WTC11 (cell line): ENCODE results near the gene FCHO1. TPM values are rescaled to one million over a fixed set of nuclear protein-coding genes. Genes with fewer than 3 reads are reported as not detected.

Experiments used
- CREB1 ChIP-seq: sonication (generic); formaldehyde crosslinking; IDR thresholded peaks from 2 replicates; pipeline ENCODE4 v1.8.0; 2023; ENCODE audit warnings: mild to moderate bottlenecking, missing genetic modification reagents
- FOXK1 ChIP-seq: sonication (generic); formaldehyde crosslinking; IDR thresholded peaks from 2 replicates; pipeline ENCODE4 v1.8.0; 2022; ENCODE audit warnings: mild to moderate bottlenecking, moderate library complexity, missing genetic modification reagents
- FOXP1 ChIP-seq: sonication (generic); formaldehyde crosslinking; IDR thresholded peaks from 2 replicates; pipeline ENCODE4 v1.8.0; 2022; ENCODE audit warnings: missing genetic modification reagents, mild to moderate bottlenecking, moderate library complexity, borderline replicate concordance
- GTF2I ChIP-seq: fragments of 250-450 bp; sonication (Bioruptor Pico); conservative IDR thresholded peaks from 2 replicates; pipeline ENCODE4 v1.4.0; 2021; ENCODE audit warnings: mild to moderate bottlenecking
- MYBL2 ChIP-seq: sonication (generic); formaldehyde crosslinking; IDR thresholded peaks from 2 replicates; pipeline ENCODE4 v1.8.1; 2023; ENCODE audit warnings: mild to moderate bottlenecking, moderate library complexity, missing genetic modification reagents
- RELA ChIP-seq: sonication (generic); formaldehyde crosslinking; IDR thresholded peaks from 2 replicates; pipeline ENCODE4 v1.8.1; 2022; ENCODE audit warnings: missing genetic modification reagents, mild to moderate bottlenecking, borderline replicate concordance
- TCF7 ChIP-seq: sonication (generic); formaldehyde crosslinking; IDR thresholded peaks from 2 replicates; pipeline ENCODE4 v1.8.0; 2022; ENCODE audit warnings: mild to moderate bottlenecking, low read depth, missing genetic modification reagents, moderate library complexity
- TEAD1 ChIP-seq: sonication (generic); formaldehyde crosslinking; IDR thresholded peaks from 2 replicates; pipeline ENCODE4 v1.8.0; 2022; ENCODE audit warnings: mild to moderate bottlenecking, missing genetic modification reagents
- ZNF396 ChIP-seq: fragments of 250-450 bp; sonication (Bioruptor Pico); IDR thresholded peaks from 2 replicates; pipeline ENCODE4 v1.8.0; 2021; ENCODE audit warnings: mild to moderate bottlenecking, moderate library complexity, borderline replicate concordance
- ZNF423 ChIP-seq: fragments of 250-450 bp; sonication (Bioruptor Pico); IDR thresholded peaks from 2 replicates; pipeline ENCODE4 v2.1.2; 2022; ENCODE audit warnings: mild to moderate bottlenecking, moderate library complexity
- ZNF671 ChIP-seq: fragments of 250-450 bp; sonication (Bioruptor Pico); IDR thresholded peaks from 2 replicates; pipeline ENCODE4 v1.8.0; 2021; ENCODE audit warnings: mild to moderate bottlenecking
- total RNA-seq: library from RNA; stranded (reverse); gene quantifications from 3 replicates; pipeline ENCODE4 v1.2.3, GENCODE V29; 2021
- TF ChIP-seq, protein P1 (sequence below): sonication (generic); formaldehyde crosslinking; IDR thresholded peaks from 2 replicates; pipeline ENCODE4 v1.8.1; 2023; ENCODE audit warnings: mild to moderate bottlenecking, missing genetic modification reagents, moderate library complexity
- TF ChIP-seq, protein P2 (sequence below): sonication (generic); formaldehyde crosslinking; IDR thresholded peaks from 2 replicates; pipeline ENCODE4 v1.8.1; 2022; ENCODE audit warnings: missing genetic modification reagents, borderline replicate concordance
- TF ChIP-seq, protein P3 (sequence below): sonication (generic); formaldehyde crosslinking; IDR thresholded peaks from 2 replicates; pipeline ENCODE4 v1.8.0; 2023; ENCODE audit warnings: mild to moderate bottlenecking, missing genetic modification reagents
- TF ChIP-seq, protein P4 (sequence below): fragments of 250-450 bp; sonication (Bioruptor Pico); IDR thresholded peaks from 2 replicates; pipeline ENCODE4 v1.8.0; 2021; ENCODE audit warnings: mild to moderate bottlenecking
- TF ChIP-seq, protein P5 (sequence below): sonication (generic); formaldehyde crosslinking; IDR thresholded peaks from 2 replicates; pipeline ENCODE4 v1.8.0; 2022; ENCODE audit warnings: mild to moderate bottlenecking, missing genetic modification reagents
- TF ChIP-seq, protein P6 (sequence below): sonication (generic); formaldehyde crosslinking; IDR thresholded peaks from 2 replicates; pipeline ENCODE4 v1.8.1; 2022; ENCODE audit warnings: mild to moderate bottlenecking, moderate library complexity, missing genetic modification reagents
- TF ChIP-seq, protein P7 (sequence below): sonication (generic); formaldehyde crosslinking; IDR thresholded peaks from 2 replicates; pipeline ENCODE4 v1.8.0; 2022; ENCODE audit warnings: mild to moderate bottlenecking, missing genetic modification reagents
- TF ChIP-seq, protein P8 (sequence below): sonication (generic); formaldehyde crosslinking; IDR thresholded peaks from 2 replicates; pipeline ENCODE4 v1.8.0; 2022; ENCODE audit warnings: missing genetic modification reagents
- TF ChIP-seq, protein P9 (sequence below): fragments of 250-450 bp; sonication (Bioruptor Pico); IDR thresholded peaks from 2 replicates; pipeline ENCODE4 v1.9.0; 2021; ENCODE audit warnings: mild to moderate bottlenecking, borderline replicate concordance

FCHO1 gene
- total RNA-seq, 1 experiment from 2014 or later, result 26.8 TPM

DNA sequence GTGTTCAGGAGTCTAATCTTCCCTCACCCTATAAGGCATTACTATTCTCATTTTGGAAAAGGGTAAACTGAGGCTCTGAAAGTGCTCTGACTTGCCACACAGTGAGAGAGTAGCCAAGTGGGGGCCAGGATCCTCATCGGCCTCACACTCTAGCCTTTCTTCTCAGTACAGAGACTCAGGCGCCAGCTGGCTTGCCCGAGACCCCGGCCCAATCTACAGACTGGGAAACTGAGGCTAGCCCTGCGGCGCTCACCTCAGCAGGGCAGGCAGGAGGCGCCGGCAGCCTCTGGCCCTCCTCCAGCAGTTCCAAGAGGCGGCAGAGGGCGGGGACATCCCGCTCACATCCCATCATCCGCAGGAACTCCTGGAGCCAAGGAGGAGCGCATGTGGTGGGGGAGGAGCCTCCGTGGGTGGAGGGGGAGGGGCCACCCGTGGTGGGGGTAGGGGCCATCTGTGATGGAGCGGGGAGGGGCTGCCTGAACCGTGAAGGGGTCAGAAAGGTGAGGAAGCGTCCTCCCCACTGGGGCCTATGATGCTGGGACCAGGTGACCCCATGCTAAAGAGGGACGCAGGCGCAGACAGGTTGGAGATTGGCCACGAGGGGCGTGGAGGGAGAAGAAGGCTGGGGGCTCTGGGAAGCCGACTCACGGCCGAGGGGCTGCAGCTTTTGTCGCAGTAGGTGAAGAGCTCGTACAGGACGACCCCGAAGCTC, 78.7 kb downstream of the FCHO1 start (continued):
- TF ChIP-seq, protein P1, sequence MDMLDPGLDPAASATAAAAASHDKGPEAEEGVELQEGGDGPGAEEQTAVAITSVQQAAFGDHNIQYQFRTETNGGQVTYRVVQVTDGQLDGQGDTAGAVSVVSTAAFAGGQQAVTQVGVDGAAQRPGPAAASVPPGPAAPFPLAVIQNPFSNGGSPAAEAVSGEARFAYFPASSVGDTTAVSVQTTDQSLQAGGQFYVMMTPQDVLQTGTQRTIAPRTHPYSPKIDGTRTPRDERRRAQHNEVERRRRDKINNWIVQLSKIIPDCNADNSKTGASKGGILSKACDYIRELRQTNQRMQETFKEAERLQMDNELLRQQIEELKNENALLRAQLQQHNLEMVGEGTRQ (CRISPR knock-in tag), result peak; percentile 74
- TF ChIP-seq TCF7 (0 out of 2 replicates have a peak, but pooled peaks have one; percentile 44), GTF2I (peak; percentile 98), FOXP1 (CRISPR knock-in tag) (peak; percentile 57; the same call in 1 of the 2 replicates), CREB1 (CRISPR knock-in tag) (no peak), ZNF671 (CRISPR knock-in tag) (no peak), ZNF423 (CRISPR knock-in tag) (no peak), FOXK1 (CRISPR knock-in tag) (no peak), ZNF396 (CRISPR knock-in tag) (no peak), MYBL2 (CRISPR knock-in tag) (no peak; the same call in 1 of the 2 replicates), RELA (no peak), TEAD1 (CRISPR knock-in tag) (no peak)
- TF ChIP-seq, protein P2, sequence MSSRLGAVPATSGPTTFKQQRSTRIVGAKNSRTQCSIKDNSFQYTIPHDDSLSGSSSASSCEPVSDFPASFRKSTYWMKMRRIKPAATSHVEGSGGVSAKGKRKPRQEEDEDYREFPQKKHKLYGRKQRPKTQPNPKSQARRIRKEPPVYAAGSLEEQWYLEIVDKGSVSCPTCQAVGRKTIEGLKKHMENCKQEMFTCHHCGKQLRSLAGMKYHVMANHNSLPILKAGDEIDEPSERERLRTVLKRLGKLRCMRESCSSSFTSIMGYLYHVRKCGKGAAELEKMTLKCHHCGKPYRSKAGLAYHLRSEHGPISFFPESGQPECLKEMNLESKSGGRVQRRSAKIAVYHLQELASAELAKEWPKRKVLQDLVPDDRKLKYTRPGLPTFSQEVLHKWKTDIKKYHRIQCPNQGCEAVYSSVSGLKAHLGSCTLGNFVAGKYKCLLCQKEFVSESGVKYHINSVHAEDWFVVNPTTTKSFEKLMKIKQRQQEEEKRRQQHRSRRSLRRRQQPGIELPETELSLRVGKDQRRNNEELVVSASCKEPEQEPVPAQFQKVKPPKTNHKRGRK (CRISPR knock-in tag), result no peak
- TF ChIP-seq, protein P3, sequence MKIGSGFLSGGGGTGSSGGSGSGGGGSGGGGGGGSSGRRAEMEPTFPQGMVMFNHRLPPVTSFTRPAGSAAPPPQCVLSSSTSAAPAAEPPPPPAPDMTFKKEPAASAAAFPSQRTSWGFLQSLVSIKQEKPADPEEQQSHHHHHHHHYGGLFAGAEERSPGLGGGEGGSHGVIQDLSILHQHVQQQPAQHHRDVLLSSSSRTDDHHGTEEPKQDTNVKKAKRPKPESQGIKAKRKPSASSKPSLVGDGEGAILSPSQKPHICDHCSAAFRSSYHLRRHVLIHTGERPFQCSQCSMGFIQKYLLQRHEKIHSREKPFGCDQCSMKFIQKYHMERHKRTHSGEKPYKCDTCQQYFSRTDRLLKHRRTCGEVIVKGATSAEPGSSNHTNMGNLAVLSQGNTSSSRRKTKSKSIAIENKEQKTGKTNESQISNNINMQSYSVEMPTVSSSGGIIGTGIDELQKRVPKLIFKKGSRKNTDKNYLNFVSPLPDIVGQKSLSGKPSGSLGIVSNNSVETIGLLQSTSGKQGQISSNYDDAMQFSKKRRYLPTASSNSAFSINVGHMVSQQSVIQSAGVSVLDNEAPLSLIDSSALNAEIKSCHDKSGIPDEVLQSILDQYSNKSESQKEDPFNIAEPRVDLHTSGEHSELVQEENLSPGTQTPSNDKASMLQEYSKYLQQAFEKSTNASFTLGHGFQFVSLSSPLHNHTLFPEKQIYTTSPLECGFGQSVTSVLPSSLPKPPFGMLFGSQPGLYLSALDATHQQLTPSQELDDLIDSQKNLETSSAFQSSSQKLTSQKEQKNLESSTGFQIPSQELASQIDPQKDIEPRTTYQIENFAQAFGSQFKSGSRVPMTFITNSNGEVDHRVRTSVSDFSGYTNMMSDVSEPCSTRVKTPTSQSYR (CRISPR knock-in tag), result 0 out of 2 replicates have a peak, but pooled peaks have one; percentile 60
- TF ChIP-seq, protein P4, sequence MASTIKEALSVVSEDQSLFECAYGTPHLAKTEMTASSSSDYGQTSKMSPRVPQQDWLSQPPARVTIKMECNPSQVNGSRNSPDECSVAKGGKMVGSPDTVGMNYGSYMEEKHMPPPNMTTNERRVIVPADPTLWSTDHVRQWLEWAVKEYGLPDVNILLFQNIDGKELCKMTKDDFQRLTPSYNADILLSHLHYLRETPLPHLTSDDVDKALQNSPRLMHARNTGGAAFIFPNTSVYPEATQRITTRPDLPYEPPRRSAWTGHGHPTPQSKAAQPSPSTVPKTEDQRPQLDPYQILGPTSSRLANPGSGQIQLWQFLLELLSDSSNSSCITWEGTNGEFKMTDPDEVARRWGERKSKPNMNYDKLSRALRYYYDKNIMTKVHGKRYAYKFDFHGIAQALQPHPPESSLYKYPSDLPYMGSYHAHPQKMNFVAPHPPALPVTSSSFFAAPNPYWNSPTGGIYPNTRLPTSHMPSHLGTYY (CRISPR knock-in tag), result no peak
- TF ChIP-seq, protein P5, sequence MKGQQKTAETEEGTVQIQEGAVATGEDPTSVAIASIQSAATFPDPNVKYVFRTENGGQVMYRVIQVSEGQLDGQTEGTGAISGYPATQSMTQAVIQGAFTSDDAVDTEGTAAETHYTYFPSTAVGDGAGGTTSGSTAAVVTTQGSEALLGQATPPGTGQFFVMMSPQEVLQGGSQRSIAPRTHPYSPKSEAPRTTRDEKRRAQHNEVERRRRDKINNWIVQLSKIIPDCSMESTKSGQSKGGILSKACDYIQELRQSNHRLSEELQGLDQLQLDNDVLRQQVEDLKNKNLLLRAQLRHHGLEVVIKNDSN (CRISPR knock-in tag), result peak; percentile 57; the same call in 1 of the 2 replicates
- TF ChIP-seq, protein P6, sequence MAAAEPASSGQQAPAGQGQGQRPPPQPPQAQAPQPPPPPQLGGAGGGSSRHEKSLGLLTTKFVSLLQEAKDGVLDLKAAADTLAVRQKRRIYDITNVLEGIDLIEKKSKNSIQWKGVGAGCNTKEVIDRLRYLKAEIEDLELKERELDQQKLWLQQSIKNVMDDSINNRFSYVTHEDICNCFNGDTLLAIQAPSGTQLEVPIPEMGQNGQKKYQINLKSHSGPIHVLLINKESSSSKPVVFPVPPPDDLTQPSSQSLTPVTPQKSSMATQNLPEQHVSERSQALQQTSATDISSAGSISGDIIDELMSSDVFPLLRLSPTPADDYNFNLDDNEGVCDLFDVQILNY (CRISPR knock-in tag), result no peak; the same call in 1 of the 2 replicates
- TF ChIP-seq, protein P7, sequence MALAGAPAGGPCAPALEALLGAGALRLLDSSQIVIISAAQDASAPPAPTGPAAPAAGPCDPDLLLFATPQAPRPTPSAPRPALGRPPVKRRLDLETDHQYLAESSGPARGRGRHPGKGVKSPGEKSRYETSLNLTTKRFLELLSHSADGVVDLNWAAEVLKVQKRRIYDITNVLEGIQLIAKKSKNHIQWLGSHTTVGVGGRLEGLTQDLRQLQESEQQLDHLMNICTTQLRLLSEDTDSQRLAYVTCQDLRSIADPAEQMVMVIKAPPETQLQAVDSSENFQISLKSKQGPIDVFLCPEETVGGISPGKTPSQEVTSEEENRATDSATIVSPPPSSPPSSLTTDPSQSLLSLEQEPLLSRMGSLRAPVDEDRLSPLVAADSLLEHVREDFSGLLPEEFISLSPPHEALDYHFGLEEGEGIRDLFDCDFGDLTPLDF (CRISPR knock-in tag), result no peak
- TF ChIP-seq, protein P8, sequence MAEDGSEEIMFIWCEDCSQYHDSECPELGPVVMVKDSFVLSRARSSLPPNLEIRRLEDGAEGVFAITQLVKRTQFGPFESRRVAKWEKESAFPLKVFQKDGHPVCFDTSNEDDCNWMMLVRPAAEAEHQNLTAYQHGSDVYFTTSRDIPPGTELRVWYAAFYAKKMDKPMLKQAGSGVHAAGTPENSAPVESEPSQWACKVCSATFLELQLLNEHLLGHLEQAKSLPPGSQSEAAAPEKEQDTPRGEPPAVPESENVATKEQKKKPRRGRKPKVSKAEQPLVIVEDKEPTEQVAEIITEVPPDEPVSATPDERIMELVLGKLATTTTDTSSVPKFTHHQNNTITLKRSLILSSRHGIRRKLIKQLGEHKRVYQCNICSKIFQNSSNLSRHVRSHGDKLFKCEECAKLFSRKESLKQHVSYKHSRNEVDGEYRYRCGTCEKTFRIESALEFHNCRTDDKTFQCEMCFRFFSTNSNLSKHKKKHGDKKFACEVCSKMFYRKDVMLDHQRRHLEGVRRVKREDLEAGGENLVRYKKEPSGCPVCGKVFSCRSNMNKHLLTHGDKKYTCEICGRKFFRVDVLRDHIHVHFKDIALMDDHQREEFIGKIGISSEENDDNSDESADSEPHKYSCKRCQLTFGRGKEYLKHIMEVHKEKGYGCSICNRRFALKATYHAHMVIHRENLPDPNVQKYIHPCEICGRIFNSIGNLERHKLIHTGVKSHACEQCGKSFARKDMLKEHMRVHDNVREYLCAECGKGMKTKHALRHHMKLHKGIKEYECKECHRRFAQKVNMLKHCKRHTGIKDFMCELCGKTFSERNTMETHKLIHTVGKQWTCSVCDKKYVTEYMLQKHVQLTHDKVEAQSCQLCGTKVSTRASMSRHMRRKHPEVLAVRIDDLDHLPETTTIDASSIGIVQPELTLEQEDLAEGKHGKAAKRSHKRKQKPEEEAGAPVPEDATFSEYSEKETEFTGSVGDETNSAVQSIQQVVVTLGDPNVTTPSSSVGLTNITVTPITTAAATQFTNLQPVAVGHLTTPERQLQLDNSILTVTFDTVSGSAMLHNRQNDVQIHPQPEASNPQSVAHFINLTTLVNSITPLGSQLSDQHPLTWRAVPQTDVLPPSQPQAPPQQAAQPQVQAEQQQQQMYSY (CRISPR knock-in tag), result no peak
- TF ChIP-seq, protein P9, sequence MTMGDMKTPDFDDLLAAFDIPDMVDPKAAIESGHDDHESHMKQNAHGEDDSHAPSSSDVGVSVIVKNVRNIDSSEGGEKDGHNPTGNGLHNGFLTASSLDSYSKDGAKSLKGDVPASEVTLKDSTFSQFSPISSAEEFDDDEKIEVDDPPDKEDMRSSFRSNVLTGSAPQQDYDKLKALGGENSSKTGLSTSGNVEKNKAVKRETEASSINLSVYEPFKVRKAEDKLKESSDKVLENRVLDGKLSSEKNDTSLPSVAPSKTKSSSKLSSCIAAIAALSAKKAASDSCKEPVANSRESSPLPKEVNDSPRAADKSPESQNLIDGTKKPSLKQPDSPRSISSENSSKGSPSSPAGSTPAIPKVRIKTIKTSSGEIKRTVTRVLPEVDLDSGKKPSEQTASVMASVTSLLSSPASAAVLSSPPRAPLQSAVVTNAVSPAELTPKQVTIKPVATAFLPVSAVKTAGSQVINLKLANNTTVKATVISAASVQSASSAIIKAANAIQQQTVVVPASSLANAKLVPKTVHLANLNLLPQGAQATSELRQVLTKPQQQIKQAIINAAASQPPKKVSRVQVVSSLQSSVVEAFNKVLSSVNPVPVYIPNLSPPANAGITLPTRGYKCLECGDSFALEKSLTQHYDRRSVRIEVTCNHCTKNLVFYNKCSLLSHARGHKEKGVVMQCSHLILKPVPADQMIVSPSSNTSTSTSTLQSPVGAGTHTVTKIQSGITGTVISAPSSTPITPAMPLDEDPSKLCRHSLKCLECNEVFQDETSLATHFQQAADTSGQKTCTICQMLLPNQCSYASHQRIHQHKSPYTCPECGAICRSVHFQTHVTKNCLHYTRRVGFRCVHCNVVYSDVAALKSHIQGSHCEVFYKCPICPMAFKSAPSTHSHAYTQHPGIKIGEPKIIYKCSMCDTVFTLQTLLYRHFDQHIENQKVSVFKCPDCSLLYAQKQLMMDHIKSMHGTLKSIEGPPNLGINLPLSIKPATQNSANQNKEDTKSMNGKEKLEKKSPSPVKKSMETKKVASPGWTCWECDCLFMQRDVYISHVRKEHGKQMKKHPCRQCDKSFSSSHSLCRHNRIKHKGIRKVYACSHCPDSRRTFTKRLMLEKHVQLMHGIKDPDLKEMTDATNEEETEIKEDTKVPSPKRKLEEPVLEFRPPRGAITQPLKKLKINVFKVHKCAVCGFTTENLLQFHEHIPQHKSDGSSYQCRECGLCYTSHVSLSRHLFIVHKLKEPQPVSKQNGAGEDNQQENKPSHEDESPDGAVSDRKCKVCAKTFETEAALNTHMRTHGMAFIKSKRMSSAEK, result no peak
